B cell (primary cell): ENCODE measurements around the gene JAK1. TPM values are rescaled to one million over a fixed set of nuclear protein-coding genes. Genes with fewer than 3 reads are reported as not detected.

ENCODE experiments used
- ATAC-seq: fragments of 200-7000 bp; cut with Tn5 transposase; one replicate; pipeline ENCODE4 v1.10.0; 2021; ENCODE audit warnings: low read depth, mild to moderate bottlenecking, moderate number of reproducible peaks, moderate library complexity
- CTCF ChIA-PET: fragments of 350-600 bp; sonication (Branson Sonifier 250); formaldehyde crosslinking; loops from one replicate; lab custom pipeline; 2021; ENCODE audit warnings: antibody characterized with exemption, inconsistent platforms; lab: Charles Lee
- POLR2A ChIA-PET: fragments of 350-600 bp; sonication (Branson Sonifier 250); formaldehyde crosslinking; loops from one replicate; lab custom pipeline; 2021; ENCODE audit warnings: antibody characterized with exemption; lab: Charles Lee
- DNase-seq: peaks from one replicate; pipeline ENCODE4 v3.0.0; 2013
- H2AFZ ChIP-seq: 2 replicates; pipeline ENCODE4 v1.6.1; 2012; ENCODE audit warnings: mild to moderate bottlenecking, low read depth, low read length; ENCODE audit not compliant: insufficient read depth, poor library complexity, severe bottlenecking
- H3K27ac ChIP-seq, 2 donors: 1 replicate in 1 of 2; 2 replicates in 1 of 2; pipeline ENCODE4 v1.5.1; 2012 to 2013; ENCODE audit warnings: low read length in 2 of 2, mild to moderate bottlenecking in 2 of 2, moderate library complexity in 1 of 2
- H3K27me3 ChIP-seq, 4 experiments: fragments of 200-600 bp in 1 of 4; sonication (generic) in 1 of 4; replicated peaks in 1 of 4; 1 replicate in 2 of 4; 2 replicates in 2 of 4; pipeline versions ENCODE4 v1.6.1 to v1.7.0; 2013 to 2016; ENCODE audit warnings: low read length in 3 of 4, mild to moderate bottlenecking in 2 of 4, mixed read lengths in 1 of 4, moderate library complexity in 1 of 4; ENCODE audit not compliant: insufficient read depth in 4 of 4, control insufficient read depth in 3 of 4; ENCODE audit errors: control extremely low read depth in 1 of 4
- H3K36me3 ChIP-seq, 2 experiments: replicated peaks in 1 of 2; 1 replicate in 1 of 2; 2 replicates in 1 of 2; pipeline versions ENCODE4 v1.6.1 to v1.7.1; 2013; ENCODE audit warnings: low read length in 1 of 2; ENCODE audit not compliant: insufficient read depth in 2 of 2, control insufficient read depth in 1 of 2; ENCODE audit errors: control extremely low read depth in 1 of 2, extremely low read depth in 1 of 2
- H3K4me1 ChIP-seq, 2 donors: fragments of 200-600 bp in 1 of 2; sonication (generic) in 1 of 2; 1 replicate in 1 of 2; 2 replicates in 1 of 2; pipeline versions ENCODE4 v1.5.1 to v1.6.1; 2013 to 2017; ENCODE audit warnings: low read length in 2 of 2; ENCODE audit not compliant: control insufficient read depth in 2 of 2, insufficient read depth in 2 of 2
- H3K4me2 ChIP-seq: replicated peaks from 2 replicates; pipeline ENCODE3; 2012; ENCODE audit warnings: mild to moderate bottlenecking, low read depth, low read length; ENCODE audit not compliant: poor library complexity, severe bottlenecking
- H3K4me3 ChIP-seq, 5 experiments: fragments of 200-600 bp in 1 of 5; sonication (generic) in 1 of 5; 1 replicate in 3 of 5; 2 replicates in 2 of 5; pipeline versions ENCODE4 v1.5.1 to v1.7.0; 2011 to 2016; ENCODE audit warnings: low read length in 4 of 5, mild to moderate bottlenecking in 4 of 5, low read depth in 2 of 5, control low read depth in 1 of 5, moderate library complexity in 1 of 5; ENCODE audit not compliant: insufficient read depth in 1 of 5; ENCODE audit errors: control extremely low read depth in 1 of 5, extremely low read depth in 1 of 5
- H3K79me2 ChIP-seq: fragments of 200-600 bp; sonication (generic); one replicate; pipeline ENCODE4 v1.6.0; 2016; ENCODE audit warnings: low read length; ENCODE audit not compliant: control insufficient read depth, insufficient read depth
- H3K9ac ChIP-seq: fragments of 200-600 bp; sonication (generic); 2 replicates; pipeline ENCODE4 v1.6.1; 2017; ENCODE audit warnings: mild to moderate bottlenecking, low read length, moderate library complexity
- H3K9me3 ChIP-seq, 3 donors: one replicate each; pipeline versions ENCODE4 v1.6.1 to v1.7.1; 2013; ENCODE audit warnings: low read length in 2 of 3; ENCODE audit not compliant: control insufficient read depth in 2 of 3, insufficient read depth in 1 of 3; ENCODE audit errors: control extremely low read depth in 1 of 3
- H4K20me1 ChIP-seq: 2 replicates; pipeline ENCODE4 v1.6.0; 2012; ENCODE audit warnings: mild to moderate bottlenecking, low read length; ENCODE audit not compliant: insufficient read depth, control insufficient read depth, poor library complexity, severe bottlenecking
- H3K27ac Mint-ChIP-seq: one replicate; pipeline ENCODE4 v1.8.0; 2021; ENCODE audit warnings: mixed read lengths
- H3K27me3 Mint-ChIP-seq: one replicate; pipeline ENCODE4 v1.8.0; 2021; ENCODE audit warnings: mixed read lengths
- H3K4me1 Mint-ChIP-seq: one replicate; pipeline ENCODE4 v1.8.0; 2021; ENCODE audit warnings: mixed read lengths
- H3K4me3 Mint-ChIP-seq: one replicate; pipeline ENCODE4 v1.8.0; 2021; ENCODE audit warnings: mixed read lengths
- H3K9me3 Mint-ChIP-seq: one replicate; pipeline ENCODE4 v1.8.0; 2022; ENCODE audit warnings: mixed read lengths; ENCODE audit not compliant: insufficient read depth
- CTCF ChIP-seq: fragments of 200-600 bp; IDR thresholded peaks from one replicate; pipeline ENCODE4 v1.8.0; 2022; ENCODE audit warnings: antibody characterized with exemption, mild to moderate bottlenecking
- EZH2 ChIP-seq: IDR thresholded peaks from 2 replicates; pipeline ENCODE4 v1.6.1; 2012; ENCODE audit warnings: borderline replicate concordance, low read depth, mild to moderate bottlenecking, moderate library complexity, low read length; ENCODE audit not compliant: insufficient read depth, poor library complexity, severe bottlenecking
- WGBS: methylation state at CpG from one replicate; pipeline ENCODE4 v1.1.5; 2013; ENCODE audit warnings: missing lambda C conversion rate; ENCODE audit not compliant: insufficient coverage; 5-methylcytosine and 5-hydroxymethylcytosine counted together
- intact Hi-C: fragments of 100-400 bp; cut with micrococcal nuclease; formaldehyde crosslinking; loops from one replicate; pipeline ENCODE4 v1.10.0; 2022
- polyA plus RNA-seq: library from polyadenylated mRNA; depleted of rRNA; stranded (reverse); fragments of >200 nt; gene quantifications from 2 replicates; pipeline ENCODE4 v1.2.3, GENCODE V29; 2012
- total RNA-seq, 2 donors: library from RNA; stranded (reverse); fragments of 120-200 nt in 1 of 2; gene quantifications; 1 replicate in 1 of 2; 2 replicates in 1 of 2; pipeline versions ENCODE4 v1.2.3 to v1.2.4, GENCODE V29; 2013 to 2022

Gene JAK1
- total and polyA plus RNA-seq, 2 donors (not counting 1 experiment from before 2014, with no cell fraction given) = 99.0 to 244 TPM

- H3K4me1 ChIP-seq = no peaks in the 10 kb centered on the region
- Mint-ChIP-seq H3K4me3 (no peak overlapping the region), H3K27ac (no peak overlapping the region), H3K4me1 (no peaks in the 10 kb centered on the region), H3K9me3 (no peaks in the 10 kb centered on the region), H3K27me3 (no peaks in the 10 kb centered on the region)
- no peak overlapping the region for H2AFZ ChIP-seq
- H3K4me2 ChIP-seq = no peak overlapping the region
- peaks cover 2 to 92% of the 10 kb centered on the region in 2 experiments for H3K36me3 ChIP-seq
- ChIA-PET POLR2A (interaction anchor here (0.6 kb wide), 1 partner anchor 145 kb away, joined by 5 read pairs; no protein-coding TSS in a partner anchor), CTCF (interaction anchor here (1.6 kb wide), 1 partner anchor 199 kb away, joined by 3 read pairs; no protein-coding TSS in a partner anchor)
- H3K4me3 ChIP-seq = no peak overlapping the region
- WGBS = 98% methylated on average over 5 of the region's 10 CpGs
- no peak for TF ChIP-seq CTCF
- TF ChIP-seq EZH2 = no peak
- H3K79me2 ChIP-seq = peaks cover 44% of the 10 kb centered on the region
- ATAC-seq = no peak
- H3K9me3 ChIP-seq = no peaks in the 10 kb centered on the region
- H4K20me1 ChIP-seq = peaks cover 49% of the 10 kb centered on the region
- intact Hi-C loops = no loop called here
- no peak for DNase-seq
- no peak overlapping the region for H3K27ac ChIP-seq
- H3K27me3 ChIP-seq = no peaks in the 10 kb centered on the region
- H3K9ac ChIP-seq = no peak overlapping the region
These were observed 91.2 kb downstream of the JAK1 start for GRCh38 chr1:64875101-64875500.

- intact Hi-C loops = no loop called here
- POLR2A ChIA-PET = interaction anchor here (0.6 kb wide), 1 partner anchor 145 kb away, joined by 5 read pairs; no protein-coding TSS in a partner anchor
- CTCF ChIA-PET = interaction anchor here (1.6 kb wide), 1 partner anchor 200 kb away, joined by 3 read pairs; no protein-coding TSS in a partner anchor
- Mint-ChIP-seq H3K27me3 (no peaks in the 10 kb centered on the region), H3K27ac (no peak overlapping the region), H3K9me3 (no peaks in the 10 kb centered on the region), H3K4me3 (no peak overlapping the region), H3K4me1 (no peaks in the 10 kb centered on the region)
- peaks cover 2 to 93% of the 10 kb centered on the region in 2 experiments for H3K36me3 ChIP-seq
- peaks cover 43% of the 10 kb centered on the region for H3K79me2 ChIP-seq
- TF ChIP-seq CTCF (no peak), EZH2 (no peak)
- DNase-seq = no peak
- H3K4me2 ChIP-seq = no peak overlapping the region
- no peaks in the 10 kb centered on the region for H3K9me3 ChIP-seq
- no peak overlapping the region for H3K4me3 ChIP-seq
- no peaks in the 10 kb centered on the region for H3K4me1 ChIP-seq
- WGBS = 95% methylated on average over 2 of the region's 3 CpGs
- no peak for ATAC-seq
- no peak overlapping the region for H3K9ac ChIP-seq
- peaks cover 45% of the 10 kb centered on the region for H4K20me1 ChIP-seq
- no peaks in the 10 kb centered on the region for H3K27me3 ChIP-seq
- no peak overlapping the region for H3K27ac ChIP-seq
- no peak overlapping the region for H2AFZ ChIP-seq
These were observed 91.7 kb downstream of the JAK1 start for GRCh38 chr1:64874666-64875065.
